Frontal cortex (tissue), 4 donors: ENCODE data around the gene C1orf159. TPM values are rescaled to one million over a fixed set of nuclear protein-coding genes. Genes with fewer than 3 reads are reported as not detected.
"Not testable (repeated sequence)": the region's sequence is repeated elsewhere in the genome, so short reads cannot be mapped to it uniquely, and the experiment has no call there.

Experiments
- DNase-seq, 2 donors: peaks; one replicate each; pipeline ENCODE4 v3.0.0; 2012; ENCODE audit warnings: low spot score in 2 of 2
- FAIRE-seq: peaks from 2 replicates; lab custom pipeline; 2012; peaks lifted over from hg19 to GRCh38; lab: Jason Lieb, UNC
- total RNA-seq: library from RNA; depleted of rRNA; stranded (reverse); fragments of >200 nt; gene quantifications from one replicate; pipeline ENCODE4 v1.2.3, GENCODE V29; 2014
- donor health status: control.
- donor health status: control.
- donor health status: control.

C1orf159 gene
- total RNA-seq, 1 donor from 2014 or later = 6.1 TPM

GRCh38 chr1:1099506-1100183 is 16.2 kb downstream of the C1orf159 start:
- DNase-seq (no peak), FAIRE-seq (peak; percentile 96)

- no peak for DNase-seq
- FAIRE-seq = peak; percentile 23
These were observed 17.0 kb downstream of the C1orf159 start for GRCh38 chr1:1098681-1099421.

- not testable (repeated sequence) for FAIRE-seq, DNase-seq
These were observed 19.8 kb downstream of the C1orf159 start for GRCh38 chr1:1096136-1096535.

GRCh38 chr1:1094981-1095380 is 20.9 kb downstream of the C1orf159 start:
- no peak for DNase-seq
- FAIRE-seq = no peak

GRCh38 chr1:1093610-1093943 is 22.3 kb downstream of the C1orf159 start:
- FAIRE-seq (no peak), DNase-seq (no peak)

GRCh38 chr1:1092894-1093609 is 22.8 kb downstream of the C1orf159 start:
- FAIRE-seq (no peak), DNase-seq (peak in 1 of 2 donors; percentile 18)

- DNase-seq = no peak
- no peak for FAIRE-seq
These were observed 23.6 kb downstream of the C1orf159 start for GRCh38 chr1:1092149-1092855.

GRCh38 chr1:1091344-1092148 is 24.3 kb downstream of the C1orf159 start:
- FAIRE-seq (no peak), DNase-seq (peak in 1 of 2 donors; percentile 31)

- FAIRE-seq = no peak
- no peak for DNase-seq
These were observed 25.2 kb downstream of the C1orf159 start for GRCh38 chr1:1090424-1091343.

- no peak for FAIRE-seq
- no peak for DNase-seq
These were observed 26.0 kb downstream of the C1orf159 start for GRCh38 chr1:1089731-1090423.

GRCh38 chr1:1088801-1089680 is 26.8 kb downstream of the C1orf159 start:
- FAIRE-seq = no peak
- DNase-seq = peak; percentile 14 to 34

GRCh38 chr1:1088029-1088800 is 27.7 kb downstream of the C1orf159 start:
- peak; percentile 16 to 48 for DNase-seq
- no peak for FAIRE-seq

GRCh38 chr1:1087351-1088028 is 28.4 kb downstream of the C1orf159 start:
- peak in 1 of 2 donors; percentile 39 for DNase-seq
- no peak for FAIRE-seq

GRCh38 chr1:1086911-1087341 is 29.0 kb downstream of the C1orf159 start:
- DNase-seq = no peak

More at GRCh38 chr1:1086911-1087341, 29.0 kb downstream of the C1orf159 start:
- no peak for FAIRE-seq
